ENCODE results near the gene OR6C2. TPM values are rescaled to one million over a fixed set of nuclear protein-coding genes. Genes with fewer than 3 reads are reported as not detected.
"Not testable (repeated sequence)": the region's sequence is repeated elsewhere in the genome, so short reads cannot be mapped to it uniquely, and the experiment has no call there.

OR6C2 gene
- total RNA-seq, 2 donors from 2014 or later, result not detected

DNA sequence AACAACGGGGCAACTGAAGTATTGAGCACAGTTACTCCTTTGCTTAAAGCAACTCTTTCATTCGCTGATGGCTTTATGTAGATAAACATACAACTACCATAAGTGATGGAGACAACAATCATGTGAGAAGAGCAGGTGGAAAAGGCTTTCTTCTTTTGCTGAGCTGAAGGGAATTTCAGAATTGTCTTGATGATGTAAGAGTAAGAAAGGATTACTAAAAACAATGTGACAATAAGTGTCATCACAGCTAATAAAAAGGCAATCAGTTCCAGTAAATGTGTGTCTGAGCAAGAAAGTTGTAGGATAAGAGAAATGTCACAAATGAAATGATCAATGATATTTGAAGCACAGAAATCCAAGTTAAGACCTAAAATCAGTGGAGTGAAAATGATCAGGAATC lies 25.4 kb downstream of the OR6C2 start:
- 45% methylated on average over 2 of the region's 2 CpGs for WGBS
- H3K9me3 ChIP-seq, result no peaks in the 10 kb centered on the region

DNA sequence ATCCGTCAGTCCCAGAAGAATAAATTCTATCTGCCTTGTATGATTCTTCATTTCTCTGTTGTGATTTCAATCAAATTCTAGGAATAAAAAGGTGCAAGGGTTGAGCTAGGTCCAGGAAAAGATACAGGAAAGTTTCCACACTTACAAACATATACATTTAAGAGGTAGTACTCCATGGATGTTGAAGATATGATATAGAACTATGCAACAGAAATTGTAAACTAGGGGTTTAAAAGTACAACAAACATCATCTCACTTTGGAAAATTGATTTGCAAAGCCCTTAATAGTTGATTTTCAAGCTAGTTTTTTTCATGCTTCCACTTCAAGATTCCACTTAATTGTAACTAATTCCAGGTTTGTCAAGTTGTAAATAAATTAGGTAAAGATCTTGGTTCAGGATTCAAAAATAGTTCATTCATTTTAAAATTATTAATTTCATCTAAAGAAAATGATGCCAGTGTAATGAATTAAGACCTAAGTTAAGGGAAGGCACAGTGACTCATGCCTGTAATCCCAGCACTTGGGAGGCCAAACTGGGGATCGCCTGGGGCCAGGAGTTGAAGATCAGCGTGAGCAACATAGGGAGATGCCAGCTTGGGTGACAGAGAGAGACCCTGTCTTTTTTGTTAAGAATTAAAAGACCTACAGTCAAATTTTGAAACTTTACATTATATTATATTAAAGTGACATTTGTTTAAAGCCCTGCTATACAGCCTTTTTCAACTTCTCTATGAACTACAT lies 26.4 kb downstream of the OR6C2 start, which contains the start of gene OR6C70:
Gene OR6C70 (minus strand): TSS at position 51 of the 742 bp plus-strand sequence. CDS start 0 bp downstream, at position 51.
- H3K4me1 ChIP-seq (replicated peaks), result no peaks in the 10 kb centered on the region
- no peak for DNase-seq (ENCODE audit: low spot score)
- no peaks in the 10 kb centered on the region for H3K27me3 ChIP-seq (replicated peaks; ENCODE audit: insufficient read depth)
- H3K36me3 ChIP-seq, result no peaks in the 10 kb centered on the region
- 83% methylated on average over 3 of the region's 3 CpGs for WGBS
- no peak within 1 kb of the TSS for H3K4me3 ChIP-seq
- TF ChIP-seq POLR2A (IDR thresholded peaks at IDR 0.05) (no peak), POLR2AphosphoS5 (IDR thresholded peaks at IDR 0.05) (no peak)
- TF ChIP-seq, protein P1, sequence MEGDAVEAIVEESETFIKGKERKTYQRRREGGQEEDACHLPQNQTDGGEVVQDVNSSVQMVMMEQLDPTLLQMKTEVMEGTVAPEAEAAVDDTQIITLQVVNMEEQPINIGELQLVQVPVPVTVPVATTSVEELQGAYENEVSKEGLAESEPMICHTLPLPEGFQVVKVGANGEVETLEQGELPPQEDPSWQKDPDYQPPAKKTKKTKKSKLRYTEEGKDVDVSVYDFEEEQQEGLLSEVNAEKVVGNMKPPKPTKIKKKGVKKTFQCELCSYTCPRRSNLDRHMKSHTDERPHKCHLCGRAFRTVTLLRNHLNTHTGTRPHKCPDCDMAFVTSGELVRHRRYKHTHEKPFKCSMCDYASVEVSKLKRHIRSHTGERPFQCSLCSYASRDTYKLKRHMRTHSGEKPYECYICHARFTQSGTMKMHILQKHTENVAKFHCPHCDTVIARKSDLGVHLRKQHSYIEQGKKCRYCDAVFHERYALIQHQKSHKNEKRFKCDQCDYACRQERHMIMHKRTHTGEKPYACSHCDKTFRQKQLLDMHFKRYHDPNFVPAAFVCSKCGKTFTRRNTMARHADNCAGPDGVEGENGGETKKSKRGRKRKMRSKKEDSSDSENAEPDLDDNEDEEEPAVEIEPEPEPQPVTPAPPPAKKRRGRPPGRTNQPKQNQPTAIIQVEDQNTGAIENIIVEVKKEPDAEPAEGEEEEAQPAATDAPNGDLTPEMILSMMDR (IDR thresholded peaks at IDR 0.05), result no peak
- H3K27ac ChIP-seq, result no peak within 1 kb of the TSS
- H3K9me3 ChIP-seq, result no peaks in the 10 kb centered on the region
- intact Hi-C loops (cut with DNase I), result no loop called here

More for the DNA sequence above, 25.4 kb downstream of the OR6C2 start:
- Histone ChIP-seq H3K27ac (no peak overlapping the region), H3K36me3 (no peaks in the 10 kb centered on the region), H3K4me1 (replicated peaks) (no peaks in the 10 kb centered on the region), H3K27me3 (replicated peaks; ENCODE audit: insufficient read depth) (no peaks in the 10 kb centered on the region), H3K4me3 (no peak overlapping the region)
- no peak for DNase-seq (ENCODE audit: low spot score)
- TF ChIP-seq, protein P1 (IDR thresholded peaks at IDR 0.05), result no peak
- TF ChIP-seq POLR2A (IDR thresholded peaks at IDR 0.05), result no peak
- no peak for TF ChIP-seq POLR2AphosphoS5 (IDR thresholded peaks at IDR 0.05)
- intact Hi-C loops (cut with DNase I), result no loop called here

DNA sequence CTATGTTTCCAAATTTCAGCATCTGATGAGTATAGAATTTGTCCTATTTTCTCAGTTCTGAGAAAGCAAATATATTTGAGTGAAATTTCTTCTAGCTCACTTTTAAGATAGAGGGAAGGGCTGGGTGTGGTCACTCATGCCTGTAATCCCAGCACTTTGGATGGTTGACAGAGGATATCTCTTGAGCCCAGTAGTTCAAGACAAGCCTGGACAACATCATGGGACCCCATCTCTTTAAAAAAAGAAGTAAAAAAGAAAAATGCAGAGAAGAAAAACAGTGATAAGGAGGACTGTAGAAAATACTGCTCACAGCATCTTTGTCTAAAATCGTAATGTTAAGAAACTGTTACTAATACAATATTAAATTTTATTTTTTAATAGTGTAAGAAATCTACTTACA lies 28.4 kb downstream of the OR6C2 start:
- 80% methylated on average over 1 of the region's 1 CpG for WGBS
- intact Hi-C loops (cut with DNase I), result no loop called here
- Histone ChIP-seq H3K4me1 (replicated peaks) (no peaks in the 10 kb centered on the region), H3K4me3 (no peak overlapping the region), H3K27ac (no peak overlapping the region), H3K27me3 (replicated peaks; ENCODE audit: insufficient read depth) (no peaks in the 10 kb centered on the region), H3K9me3 (no peaks in the 10 kb centered on the region), H3K36me3 (no peaks in the 10 kb centered on the region)
- DNase-seq (ENCODE audit: low spot score), result no peak
- no peak for TF ChIP-seq POLR2AphosphoS5 (IDR thresholded peaks at IDR 0.05)
- TF ChIP-seq, protein P1 (IDR thresholded peaks at IDR 0.05), result no peak
- TF ChIP-seq POLR2A (IDR thresholded peaks at IDR 0.05), result no peak

DNA sequence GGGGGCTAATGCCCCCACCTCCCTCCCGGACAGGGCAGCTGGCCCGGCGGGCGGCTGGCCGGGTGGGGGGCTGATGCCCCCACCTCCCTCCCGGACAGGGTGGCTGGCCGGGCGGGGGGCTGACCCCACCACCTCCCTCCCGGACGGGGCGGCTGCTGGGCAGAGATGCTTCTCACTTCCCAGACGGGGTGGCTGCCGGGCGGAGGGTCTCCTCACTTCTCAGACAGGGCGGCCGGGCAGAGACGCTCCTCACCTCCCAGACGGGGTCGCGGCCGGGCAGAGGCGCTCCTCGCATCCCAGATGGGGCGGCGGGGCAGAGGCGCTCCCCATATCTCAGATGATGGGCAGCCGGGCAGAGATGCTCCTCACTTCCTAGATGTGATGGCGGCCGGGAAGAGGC lies 35.3 kb downstream of the OR6C2 start:
- DNase-seq (ENCODE audit: low spot score); intact Hi-C loops (cut with DNase I): not testable (repeated sequence)
- 97% methylated on average over 17 of the region's 29 CpGs for WGBS

DNA sequence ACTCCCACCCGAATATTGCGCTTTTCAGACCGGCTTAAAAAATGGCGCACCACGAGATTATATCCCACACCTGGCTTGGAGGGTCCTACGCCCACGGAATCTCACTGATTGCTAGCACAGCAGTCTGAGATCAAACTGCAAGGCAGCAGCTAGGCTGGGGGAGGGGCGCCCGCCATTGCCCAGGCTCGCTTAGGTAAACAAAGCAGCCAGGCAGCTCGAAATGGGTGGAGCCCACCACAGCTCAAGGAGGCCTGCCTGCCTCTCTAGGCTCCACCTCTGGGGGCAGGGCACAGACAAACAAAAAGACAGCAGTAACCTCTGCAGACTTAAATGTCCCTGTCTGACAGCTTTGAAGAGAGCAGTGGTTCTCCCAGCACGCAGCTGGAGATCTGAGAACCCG lies 40.4 kb downstream of the OR6C2 start:
- H3K4me3 ChIP-seq; H3K36me3 ChIP-seq; H3K27me3 ChIP-seq (replicated peaks; ENCODE audit: insufficient read depth); DNase-seq (ENCODE audit: low spot score); intact Hi-C loops (cut with DNase I); H3K9me3 ChIP-seq; H3K27ac ChIP-seq; H3K4me1 ChIP-seq (replicated peaks): not testable (repeated sequence)
- 65% methylated on average over 8 of the region's 13 CpGs for WGBS

More for the DNA sequence above, 35.3 kb downstream of the OR6C2 start:
- not testable (repeated sequence) for H3K27ac ChIP-seq; H3K27me3 ChIP-seq (replicated peaks; ENCODE audit: insufficient read depth); H3K4me3 ChIP-seq; H3K4me1 ChIP-seq (replicated peaks); H3K9me3 ChIP-seq; H3K36me3 ChIP-seq

DNA sequence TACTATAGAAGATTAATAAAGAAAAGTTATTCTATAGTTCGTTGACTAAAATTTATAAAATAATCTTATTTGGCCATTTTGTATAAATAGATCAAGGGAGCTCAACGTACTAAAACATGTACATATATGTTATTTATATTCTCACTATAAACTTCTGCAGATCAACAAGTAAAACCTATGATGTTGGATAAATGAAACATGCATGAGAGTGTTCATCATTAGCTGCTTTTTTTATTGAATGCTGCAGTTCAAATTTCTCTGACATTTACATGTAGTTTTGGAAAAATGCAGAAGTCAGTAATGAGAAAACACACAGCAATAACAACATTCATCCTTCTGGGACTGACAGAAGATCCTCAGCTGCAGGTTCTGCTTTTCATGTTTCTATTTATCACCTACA lies 48.2 kb downstream of the OR6C2 start, which contains the start of gene OR6C68:
Gene OR6C68 (plus strand): TSS at position 301 of the 400 bp plus-strand sequence. CDS start 0 bp downstream, at position 301.
- H3K4me1 ChIP-seq (replicated peaks), result no peaks in the 10 kb centered on the region
- no peak for DNase-seq (ENCODE audit: low spot score)
- no peak within 1 kb of the TSS for H3K4me3 ChIP-seq
- no peak within 1 kb of the TSS for H3K27ac ChIP-seq
- no peaks in the 10 kb centered on the region for H3K27me3 ChIP-seq (replicated peaks; ENCODE audit: insufficient read depth)
- intact Hi-C loops (cut with DNase I), result no loop called here
- H3K9me3 ChIP-seq, result no peaks in the 10 kb centered on the region
- TF ChIP-seq POLR2A (IDR thresholded peaks at IDR 0.05), result no peak
- no peak for TF ChIP-seq POLR2AphosphoS5 (IDR thresholded peaks at IDR 0.05)
- TF ChIP-seq, protein P1 (IDR thresholded peaks at IDR 0.05), result no peak
- H3K36me3 ChIP-seq, result no peaks in the 10 kb centered on the region
- WGBS, result 62% methylated on average over 2 of the region's 2 CpGs

All from prostate gland (tissue), 2 donors.